Stomach smooth muscle (tissue), 2 donors: Measurements from ENCODE around the gene AADACL4.

Experiments used
- H3K27ac ChIP-seq: one replicate; pipeline ENCODE4 v1.7.0; 2013; ENCODE audit warnings: mild to moderate bottlenecking, low read length, inconsistent platforms
- H3K27me3 ChIP-seq, 2 donors: one replicate each; pipeline ENCODE4 v1.7.0; 2013; ENCODE audit warnings: low read length in 2 of 2; ENCODE audit not compliant: insufficient read depth in 2 of 2, control insufficient read depth in 1 of 2
- H3K36me3 ChIP-seq, 2 donors: one replicate each; pipeline ENCODE4 v1.7.0; 2013; ENCODE audit warnings: low read length in 2 of 2; ENCODE audit not compliant: control insufficient read depth in 2 of 2, insufficient read depth in 2 of 2
- H3K4me1 ChIP-seq: one replicate; pipeline ENCODE4 v1.7.0; 2013; ENCODE audit warnings: low read length; ENCODE audit not compliant: control insufficient read depth, insufficient read depth
- H3K4me3 ChIP-seq, 2 donors: one replicate each; pipeline ENCODE4 v1.7.0; 2013; ENCODE audit warnings: low read length in 2 of 2
- H3K9ac ChIP-seq, 2 donors: one replicate each; pipeline ENCODE4 v1.7.0; 2013; ENCODE audit warnings: low read length in 2 of 2, mild to moderate bottlenecking in 1 of 2
- H3K9me3 ChIP-seq, 2 donors: one replicate each; pipeline ENCODE4 v1.7.0; 2013; ENCODE audit warnings: low read length in 2 of 2; ENCODE audit not compliant: control insufficient read depth in 2 of 2
- donor health status: healthy.
- donor health status: Pancreatic carcinoma.

The AADACL4 gene

DNA sequence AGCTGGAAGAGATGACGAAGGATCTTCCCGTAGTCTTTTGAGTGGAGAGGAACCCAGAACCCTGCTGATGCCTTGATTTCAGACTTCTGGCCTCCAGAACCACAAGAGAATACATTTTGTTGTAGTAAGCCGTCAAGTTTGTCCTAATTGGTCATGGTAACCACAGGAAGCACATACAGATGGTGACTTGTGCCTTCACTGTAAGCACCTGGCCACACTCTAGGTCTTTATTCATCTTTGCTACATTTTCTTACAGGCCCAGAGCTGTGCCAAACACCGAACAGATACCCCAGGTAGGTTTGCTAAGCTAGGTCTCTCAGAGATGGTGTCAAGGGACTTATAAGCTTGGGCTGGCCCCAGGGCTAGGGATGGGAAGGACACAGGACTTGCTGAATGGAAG is 30.7 kb upstream of the AADACL4 start:
- H3K36me3 ChIP-seq = peaks cover 0 to 12% of the 10 kb centered on the region in 2 donors
- H3K27ac ChIP-seq = no peak overlapping the region
- no peak overlapping the region for H3K4me3 ChIP-seq
- H3K9ac ChIP-seq = no peak overlapping the region
- H3K27me3 ChIP-seq = no peaks in the 10 kb centered on the region
- peaks cover 26% of the 10 kb centered on the region for H3K4me1 ChIP-seq
- H3K9me3 ChIP-seq = no peaks in the 10 kb centered on the region

DNA sequence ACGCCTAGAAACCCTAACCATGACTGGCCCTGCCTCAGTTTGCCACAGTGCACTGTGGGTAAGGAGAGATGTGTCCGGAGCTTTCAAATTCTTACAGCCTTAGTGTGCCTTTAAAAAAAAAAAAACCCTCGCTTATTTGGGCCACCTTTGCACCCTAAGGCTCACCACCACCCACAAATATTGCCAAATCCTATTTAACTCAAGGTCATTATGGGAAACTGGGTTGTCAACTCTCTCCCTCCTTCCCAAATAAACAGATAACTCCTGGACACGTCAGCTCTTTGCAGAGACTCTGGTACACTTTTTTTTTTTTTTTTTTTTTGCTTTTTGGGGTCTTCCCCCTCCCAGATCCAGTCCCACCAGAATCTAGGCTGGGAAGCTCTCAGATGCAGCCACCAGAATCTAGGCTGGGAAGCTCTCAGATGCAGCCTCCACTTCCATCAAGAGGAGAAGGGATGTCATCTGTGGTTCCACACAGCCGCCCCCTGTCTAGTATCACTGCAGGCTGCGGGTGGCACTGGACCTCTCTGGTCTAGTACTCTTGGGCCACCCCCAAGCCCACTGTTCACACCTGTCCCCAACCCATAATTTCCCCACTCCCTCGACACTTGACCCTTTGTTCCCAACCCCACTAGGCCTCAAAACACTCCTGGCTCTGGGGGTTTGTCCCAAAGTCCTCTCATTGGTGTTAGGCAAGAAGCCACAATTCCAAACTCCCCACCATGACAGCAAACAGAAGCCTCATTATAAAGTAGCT is 29.3 kb upstream of the AADACL4 start:
- Histone ChIP-seq H3K9ac (peak overlapping the region; percentile 42 to 75), H3K9me3 (no peaks in the 10 kb centered on the region), H3K4me3 (peak overlapping the region in 1 of 2 donors; percentile 88), H3K27me3 (no peaks in the 10 kb centered on the region), H3K36me3 (peaks cover 0 to 12% of the 10 kb centered on the region in 2 donors), H3K4me1 (peaks cover 39% of the 10 kb centered on the region), H3K27ac (peak overlapping the region; percentile 86)

DNA sequence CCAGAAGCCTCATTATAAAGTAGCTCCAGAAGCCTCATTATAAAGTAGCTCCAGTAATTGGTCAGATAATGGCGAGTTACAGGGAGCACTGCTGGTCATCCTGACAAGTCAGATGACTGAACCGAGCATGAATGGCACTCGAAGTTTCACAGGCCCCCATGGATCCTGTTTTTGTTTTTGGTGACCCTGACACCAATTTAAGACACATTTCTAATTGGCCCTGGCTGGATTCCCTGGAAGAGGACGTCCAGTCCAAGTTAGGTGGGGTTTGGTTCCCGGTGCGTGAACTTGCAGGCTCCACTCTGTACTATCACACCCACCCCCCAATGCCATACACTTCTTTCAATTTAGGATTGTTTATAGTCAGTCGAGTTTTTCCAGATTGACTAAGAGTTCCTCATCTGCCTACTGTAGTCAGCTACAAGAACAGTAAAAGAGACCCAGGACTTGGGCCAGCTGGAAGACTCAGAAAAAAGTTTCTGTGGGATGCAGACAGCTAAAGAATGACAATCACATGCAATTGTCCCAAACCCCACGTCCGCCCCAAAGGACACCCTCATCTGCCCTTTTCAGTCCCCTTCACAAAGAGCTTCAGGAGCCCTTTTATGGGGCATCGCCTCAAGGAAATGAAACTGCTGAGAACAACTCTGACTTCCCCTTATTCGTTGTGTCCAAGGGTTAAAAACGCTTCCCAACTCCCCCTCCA is 28.6 kb upstream of the AADACL4 start:
- H3K9me3 ChIP-seq = no peaks in the 10 kb centered on the region
- peak overlapping the region; percentile 70 to 75 for H3K9ac ChIP-seq
- H3K27me3 ChIP-seq = no peaks in the 10 kb centered on the region
- peak overlapping the region; percentile 86 for H3K27ac ChIP-seq
- H3K4me3 ChIP-seq = peak overlapping the region; percentile 84 to 88
- H3K4me1 ChIP-seq = peaks cover 46% of the 10 kb centered on the region
- H3K36me3 ChIP-seq = peaks cover 0 to 11% of the 10 kb centered on the region in 2 donors

DNA sequence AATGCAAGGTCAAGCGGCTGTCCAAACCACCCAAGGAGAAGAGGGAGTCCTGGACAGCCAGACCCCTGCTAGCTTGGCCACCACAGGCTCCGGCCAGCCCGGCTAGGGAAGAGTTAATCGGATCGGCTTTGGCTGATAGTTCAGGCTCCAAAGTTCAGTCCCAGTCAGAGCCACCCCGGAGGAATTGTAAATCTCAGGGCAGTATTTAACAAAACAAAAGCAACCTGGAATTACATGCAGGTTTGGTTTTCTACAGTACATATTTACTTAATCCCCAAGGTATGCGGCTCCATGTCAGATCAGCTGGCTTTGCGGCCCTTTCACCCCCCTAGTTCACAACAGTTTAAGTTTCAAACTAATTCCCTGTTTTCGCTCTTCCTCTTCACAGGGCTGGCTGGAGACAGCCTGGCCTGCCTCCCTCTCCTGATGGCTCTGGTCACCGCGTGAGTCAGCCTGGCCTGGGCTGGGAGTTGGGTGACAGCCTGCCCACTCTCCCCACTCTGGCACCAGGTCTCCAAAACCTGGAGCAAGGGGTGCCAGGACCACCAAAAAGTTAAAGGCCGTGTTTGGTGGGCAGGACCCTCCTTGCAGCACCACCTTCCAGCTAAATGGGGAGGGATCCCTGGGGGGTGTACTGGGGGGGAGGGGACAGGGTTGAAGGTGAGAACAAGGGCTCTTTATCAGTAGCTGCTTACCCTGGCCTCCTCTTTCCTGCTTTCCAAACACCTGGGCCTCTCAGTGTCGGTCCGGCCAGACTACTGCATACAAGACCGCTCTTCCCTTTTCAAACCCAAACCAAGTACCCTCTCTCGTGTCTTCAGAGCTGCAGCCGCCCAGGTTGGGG is 27.8 kb upstream of the AADACL4 start:
- peak overlapping the region; percentile 86 for H3K27ac ChIP-seq
- peak overlapping the region; percentile 70 to 75 for H3K9ac ChIP-seq
- H3K9me3 ChIP-seq = no peaks in the 10 kb centered on the region
- H3K4me1 ChIP-seq = peaks cover 54% of the 10 kb centered on the region
- H3K36me3 ChIP-seq = peaks cover 0 to 5% of the 10 kb centered on the region in 2 donors
- H3K4me3 ChIP-seq = peak overlapping the region; percentile 84 to 88
- no peaks in the 10 kb centered on the region for H3K27me3 ChIP-seq

DNA sequence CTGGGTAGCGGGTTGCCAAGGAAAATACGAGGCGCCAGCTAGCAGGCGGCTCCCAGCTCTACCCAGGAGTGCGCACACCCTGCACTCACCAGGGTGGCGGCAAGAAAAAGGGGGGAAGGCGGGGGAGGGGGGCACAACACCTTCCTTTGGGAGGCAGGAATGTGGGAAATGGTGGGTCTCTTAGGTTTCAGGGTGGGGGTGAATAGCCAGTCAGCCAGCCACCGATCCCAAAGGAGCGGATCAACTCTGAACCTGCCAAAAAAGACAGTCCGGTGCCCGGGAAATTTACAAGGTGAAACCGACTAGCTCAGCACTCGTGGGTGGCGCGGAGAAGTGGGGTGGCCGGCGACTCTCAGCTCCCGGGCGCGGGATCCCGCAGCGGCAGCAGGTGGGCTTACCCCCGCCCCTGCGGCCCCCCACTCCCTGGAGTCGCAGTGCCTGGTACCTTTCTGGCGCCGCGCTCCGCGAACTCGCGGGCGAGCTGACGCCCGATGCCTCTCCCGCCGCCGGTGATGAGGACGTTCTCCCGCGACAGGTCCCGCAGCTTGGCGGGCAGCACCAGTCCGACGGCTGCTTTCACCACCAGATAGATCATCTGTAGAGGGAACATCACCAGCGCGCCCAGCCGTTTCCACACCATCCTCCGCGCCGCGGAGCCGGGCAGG is 27.0 kb upstream of the AADACL4 start:
- H3K9me3 ChIP-seq = no peaks in the 10 kb centered on the region
- peak overlapping the region; percentile 70 to 75 for H3K9ac ChIP-seq
- peaks cover 59% of the 10 kb centered on the region for H3K4me1 ChIP-seq
- no peaks in the 10 kb centered on the region for H3K27me3 ChIP-seq
- peaks cover 0 to 4% of the 10 kb centered on the region in 2 donors for H3K36me3 ChIP-seq
- H3K27ac ChIP-seq = peak overlapping the region; percentile 86
- H3K4me3 ChIP-seq = peak overlapping the region; percentile 84 to 88

DNA sequence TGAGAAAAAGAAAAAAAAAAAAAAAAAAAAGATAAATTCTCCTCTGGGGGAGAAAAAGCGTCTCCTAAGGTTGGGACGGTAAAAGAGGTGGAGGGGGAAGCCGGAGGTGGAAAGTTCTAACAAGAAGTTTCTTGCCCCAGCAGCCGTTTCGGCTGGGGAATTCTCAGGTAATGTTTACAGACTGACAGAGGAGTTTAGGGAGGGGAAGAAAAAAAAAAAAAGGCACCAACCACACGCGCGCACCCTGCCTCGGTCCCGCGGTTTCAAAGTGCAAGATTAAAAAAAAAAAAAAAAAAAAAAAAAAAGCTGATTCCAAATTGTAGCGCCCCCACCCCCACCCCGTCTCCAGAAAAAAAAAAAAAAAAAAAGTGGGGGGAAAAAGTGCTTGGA is 26.4 kb upstream of the AADACL4 start:
- H3K9me3 ChIP-seq = no peaks in the 10 kb centered on the region
- H3K27ac ChIP-seq = peak overlapping the region; percentile 86
- peak overlapping the region; percentile 84 to 88 for H3K4me3 ChIP-seq
- H3K36me3 ChIP-seq = no peaks in the 10 kb centered on the region
- no peaks in the 10 kb centered on the region for H3K27me3 ChIP-seq
- H3K4me1 ChIP-seq = peaks cover 66% of the 10 kb centered on the region
- H3K9ac ChIP-seq = peak overlapping the region; percentile 70 to 75

DNA sequence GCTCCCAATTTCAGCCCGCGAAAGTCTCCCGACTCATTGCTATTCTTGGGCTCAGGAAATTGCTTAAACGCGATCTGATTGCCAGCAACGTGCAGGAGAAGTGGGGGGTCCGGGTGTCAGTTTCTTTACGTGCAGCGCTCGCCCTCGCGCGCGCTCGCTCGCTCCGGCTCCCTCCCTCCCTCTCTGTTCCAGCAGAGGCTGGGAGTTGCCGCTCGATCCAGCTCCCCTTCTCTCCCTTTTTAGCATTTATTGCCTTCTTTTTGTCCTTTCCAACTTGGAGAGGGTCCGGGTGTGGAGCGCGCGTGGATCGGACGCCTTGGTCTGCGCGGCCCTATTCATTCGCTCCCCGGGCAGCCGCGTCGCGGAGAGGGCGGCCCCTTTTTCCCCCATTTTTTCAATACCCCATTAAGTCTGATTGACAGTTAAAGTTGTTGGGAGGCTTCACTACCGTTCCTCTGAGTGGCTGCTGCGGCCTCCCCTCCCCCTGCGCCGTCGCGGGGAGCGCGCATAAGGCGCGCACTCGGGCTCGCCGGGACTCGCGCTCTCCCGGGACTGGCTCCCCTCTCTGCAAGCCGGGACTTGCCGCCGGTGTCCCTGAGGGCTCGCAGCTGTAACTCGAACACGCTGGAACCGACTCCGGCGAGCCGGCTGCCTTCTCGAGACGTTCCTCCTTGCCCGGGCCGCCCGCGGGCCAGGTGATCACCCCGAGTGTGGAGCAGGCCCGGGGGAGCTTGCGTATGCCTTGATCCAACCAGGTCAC is 25.8 kb upstream of the AADACL4 start, which contains the start of gene DHRS3:
TSS of gene DHRS3 (minus strand) at position 310 of the 760 bp plus-strand sequence. CDS start 862 bp downstream, outside the sequence.
- Histone ChIP-seq H3K4me1 (peaks cover 72% of the 10 kb centered on the region), H3K4me3 (peak within 1 kb of the TSS; percentile 84 to 88), H3K9me3 (no peaks in the 10 kb centered on the region), H3K9ac (peak within 1 kb of the TSS; percentile 70 to 75), H3K27me3 (no peaks in the 10 kb centered on the region), H3K27ac (peak within 1 kb of the TSS; percentile 86), H3K36me3 (no peaks in the 10 kb centered on the region)

DNA sequence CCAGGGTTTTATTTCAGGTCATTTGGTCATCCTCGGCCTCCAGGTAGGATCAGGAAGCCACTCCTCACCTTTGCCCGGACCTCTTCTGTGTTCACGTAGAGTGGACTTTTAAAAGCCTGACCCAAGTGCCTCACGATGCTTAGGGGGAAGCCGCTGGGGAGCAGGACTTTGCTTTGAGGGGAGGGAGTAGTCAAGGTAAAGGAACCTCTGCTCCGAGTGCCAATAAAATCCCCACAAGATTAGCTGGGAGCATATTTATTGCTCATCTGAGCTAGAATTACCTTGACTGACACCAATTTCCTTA is 25.3 kb upstream of the AADACL4 start:
- Histone ChIP-seq H3K27me3 (no peaks in the 10 kb centered on the region), H3K9ac (peak overlapping the region; percentile 70 to 73), H3K4me1 (peaks cover 77% of the 10 kb centered on the region), H3K36me3 (no peaks in the 10 kb centered on the region), H3K9me3 (no peaks in the 10 kb centered on the region), H3K27ac (peak overlapping the region; percentile 86), H3K4me3 (peak overlapping the region; percentile 84 to 88)

DNA sequence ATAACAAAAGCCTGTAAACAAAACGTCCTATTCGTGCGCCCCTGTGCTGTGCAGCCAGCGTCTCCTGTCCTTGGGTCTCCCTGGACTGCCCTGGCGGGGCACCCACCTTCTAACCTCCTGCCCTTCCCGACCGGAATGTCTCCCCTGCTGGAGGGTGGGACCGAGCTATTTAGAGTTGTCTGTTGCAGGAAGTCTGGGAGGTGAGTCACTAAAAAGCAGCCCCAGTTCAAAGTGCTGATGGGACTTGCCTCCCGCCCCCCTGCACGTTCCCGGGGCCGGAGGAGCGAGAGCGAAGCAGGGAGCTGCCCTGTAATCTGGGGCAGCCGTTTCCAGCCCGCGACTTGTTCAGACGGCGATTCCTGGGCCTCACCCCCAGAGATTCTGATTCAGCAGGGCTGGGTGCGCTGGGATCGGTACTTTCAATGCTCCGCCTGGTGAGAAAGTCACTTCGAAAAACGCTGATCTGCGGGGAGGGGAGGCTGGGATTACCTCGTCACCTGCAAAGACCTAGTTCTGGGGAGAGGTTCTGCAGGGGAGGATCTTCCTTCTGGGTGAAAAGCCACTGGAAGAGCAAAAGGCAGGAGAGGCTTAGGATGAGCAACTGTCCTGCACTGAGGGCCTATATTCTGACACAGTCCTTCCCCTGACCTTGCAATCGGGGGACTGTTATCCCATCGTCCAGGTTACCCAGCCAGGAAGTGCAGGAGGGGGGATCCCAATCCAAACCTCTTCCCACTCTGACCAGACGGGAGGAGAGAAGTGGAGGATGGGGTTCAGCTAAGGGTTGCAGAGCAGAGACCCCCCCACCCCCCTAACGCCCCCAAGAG is 24.7 kb upstream of the AADACL4 start:
- peak overlapping the region; percentile 70 to 73 for H3K9ac ChIP-seq

More for the DNA sequence above, 24.7 kb upstream of the AADACL4 start:
- H3K4me3 ChIP-seq = peak overlapping the region; percentile 84 to 88
- H3K36me3 ChIP-seq = no peaks in the 10 kb centered on the region
- H3K27ac ChIP-seq = peak overlapping the region; percentile 86
- peaks cover 74% of the 10 kb centered on the region for H3K4me1 ChIP-seq
- no peaks in the 10 kb centered on the region for H3K9me3 ChIP-seq
- H3K27me3 ChIP-seq = no peaks in the 10 kb centered on the region
